Caki2 (cell line): ENCODE data around the gene TBXA2R. TPM values are rescaled to one million over a fixed set of nuclear protein-coding genes. Genes with fewer than 3 reads are reported as not detected.

ENCODE experiments used
- DNase-seq: peaks from one replicate; pipeline ENCODE4 v3.0.0-alpha.2; 2015; ENCODE audit warnings: low read depth
- in situ Hi-C: cut with HindIII; loops from 2 replicates; pipeline ENCODE4 v1.10.0; 2016; ENCODE audit warnings: low sequenced_read_pairs, low pct_unique_long_range_greater_than_20kb, mixed read lengths
- total RNA-seq: library from RNA; depleted of rRNA; stranded (reverse); fragments of >200 nt; shearing (Covaris generic); gene quantifications from 2 replicates; pipeline ENCODE4 v1.2.3, GENCODE V29; 2014; ENCODE audit warnings: low replicate concordance; rRNA removed

Gene TBXA2R
- total RNA-seq, 1 experiment from 2014 or later: 0.98 TPM

DNA sequence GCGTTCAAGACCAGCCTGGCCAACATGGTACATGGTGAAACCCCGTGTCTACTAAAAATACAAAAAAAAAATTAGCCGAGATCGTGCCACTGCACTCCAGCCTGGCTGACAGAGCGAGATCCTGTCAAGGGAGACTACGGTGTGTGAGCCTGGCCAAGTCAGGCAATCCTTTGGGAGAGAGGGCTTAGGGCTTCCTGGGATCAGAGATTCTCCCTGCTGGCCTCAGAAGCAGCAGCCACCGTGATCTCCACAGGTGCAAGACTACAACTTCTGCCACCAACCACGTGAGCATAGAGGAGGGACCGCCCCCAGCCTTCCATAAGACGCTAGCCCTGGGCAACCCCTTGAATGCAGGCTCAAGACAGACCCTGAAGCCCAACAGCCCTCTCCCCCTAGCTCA, 56.9 kb downstream of the TBXA2R start:
- no peak for DNase-seq
- in situ Hi-C loops: no loop called here

DNA sequence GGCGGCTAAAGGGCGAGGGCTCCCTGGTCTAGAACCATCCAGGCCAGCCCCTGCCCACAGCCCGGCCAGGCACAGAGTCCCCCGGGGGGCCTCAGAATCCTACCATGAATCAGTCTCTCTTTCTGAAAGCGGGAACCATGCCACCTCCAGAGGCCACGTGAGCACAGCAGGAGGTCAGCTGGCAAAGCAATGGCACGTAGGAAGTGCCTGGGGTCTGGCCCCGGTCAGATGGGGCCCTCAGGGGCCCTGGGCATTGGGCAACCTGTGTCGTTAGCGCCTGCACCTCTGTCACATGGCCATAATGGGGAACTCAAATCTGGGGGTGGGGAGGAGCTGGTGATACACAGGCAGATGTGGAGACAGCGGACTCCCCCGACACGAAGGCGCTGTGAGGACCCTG, 58.1 kb downstream of the TBXA2R start:
- in situ Hi-C loops: no loop called here

DNA sequence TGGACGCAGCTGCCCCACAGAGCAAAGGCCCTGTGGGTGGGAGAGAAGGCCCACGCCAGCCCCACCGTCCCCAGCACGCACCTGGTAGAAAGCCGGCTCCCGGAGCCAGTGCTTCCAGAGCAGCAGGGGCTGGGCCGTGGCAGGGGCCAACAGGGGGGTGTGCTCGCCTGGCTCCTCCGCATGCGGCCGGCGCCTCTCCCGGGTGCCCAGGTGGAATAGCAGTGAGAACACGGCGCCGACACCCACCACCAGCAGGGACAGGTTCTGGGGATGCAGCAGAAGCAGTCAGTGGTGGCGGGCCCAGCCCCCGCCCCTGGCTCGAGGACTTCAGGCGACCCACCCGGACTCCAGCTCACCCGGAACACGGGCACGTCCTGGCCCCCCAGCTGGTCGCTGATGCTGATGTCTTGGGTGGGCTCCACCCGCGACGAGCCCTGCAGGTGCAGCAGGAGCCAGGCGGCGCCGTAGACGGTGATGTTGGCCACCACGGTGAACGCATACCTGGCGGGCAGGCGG, 58.9 kb downstream of the TBXA2R start:
- DNase-seq: no peak
- in situ Hi-C loops: no loop called here

More for the DNA sequence above, 58.1 kb downstream of the TBXA2R start:
- no peak for DNase-seq

DNA sequence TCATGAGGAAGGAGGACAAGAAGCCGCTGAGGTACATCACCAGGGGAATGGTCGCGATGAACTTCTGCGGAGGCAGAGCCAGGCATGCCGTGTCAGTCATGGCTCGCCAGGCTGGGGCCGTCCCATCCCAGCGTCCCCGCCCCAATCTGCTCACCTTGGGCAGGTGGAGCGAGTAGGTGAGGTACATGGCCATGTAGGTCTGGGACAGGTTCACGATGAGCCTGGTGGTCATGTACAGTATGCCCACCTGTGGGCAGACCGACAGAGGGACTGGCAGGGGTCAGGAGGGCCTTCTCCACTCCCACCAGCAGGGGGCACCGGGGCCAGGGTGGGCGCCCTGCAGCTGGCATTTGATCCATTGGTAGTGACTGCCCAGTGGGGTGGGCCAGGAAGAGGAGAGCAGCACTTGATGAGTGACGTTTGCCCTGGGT, 59.4 kb downstream of the TBXA2R start:
- in situ Hi-C loops: no loop called here
- DNase-seq: no peak

- in situ Hi-C loops: no loop called here
- no peak for DNase-seq
Observed at GRCh38 chr19:3546119-3546518, 60.6 kb downstream of the TBXA2R start.

DNA sequence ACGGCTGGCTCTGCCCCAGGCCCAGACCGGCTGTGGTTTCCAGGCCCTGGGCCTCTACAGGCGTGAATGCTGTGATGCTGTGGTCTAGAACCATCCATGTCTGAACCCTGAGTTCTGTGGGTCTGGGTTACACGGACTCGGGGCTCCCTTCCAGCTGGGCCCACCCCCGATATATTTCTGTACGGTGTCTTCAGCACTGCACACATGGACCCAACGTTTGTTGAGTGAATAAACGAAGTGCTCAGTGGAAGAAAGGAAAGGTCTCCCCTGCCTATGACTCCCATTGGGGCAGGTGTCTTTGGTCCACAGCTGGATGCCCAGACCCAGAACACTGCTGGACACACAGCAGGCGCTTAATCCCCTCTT, 61.0 kb downstream of the TBXA2R start:
- no peak for DNase-seq
- in situ Hi-C loops: no loop called here

- DNase-seq: peak; percentile 34
Observed at GRCh38 chr19:3544742-3545668, 61.7 kb downstream of the TBXA2R start.

More at GRCh38 chr19:3544742-3545668, 61.7 kb downstream of the TBXA2R start:
- in situ Hi-C loops: no loop called here

Other genes starting within 250 kb of the TBXA2R start
- 0.06 and 4.6 TPM in 2 replicates for gene NFIC, start 240.3 kb downstream of the TBXA2R start, total RNA-seq
- not detected in 2 replicates for gene SMIM24, start 126.3 kb downstream of the TBXA2R start, total RNA-seq
- not detected in 2 replicates for gene SMIM44, start 123.4 kb downstream of the TBXA2R start, total RNA-seq
- 19.1 and 34.2 TPM in 2 replicates for gene DOHH, start 106.2 kb downstream of the TBXA2R start, total RNA-seq
- 23.0 and 46.7 TPM in 2 replicates for gene FZR1, start 100.6 kb downstream of the TBXA2R start, total RNA-seq
- gene TEKTIP1, start 67.7 kb downstream of the TBXA2R start, total RNA-seq: not detected in 2 replicates
- 98.9 and 131 TPM in 2 replicates for gene MFSD12, start 49.3 kb downstream of the TBXA2R start, total RNA-seq
- 142 and 164 TPM in 2 replicates for gene HMG20B, start 33.9 kb downstream of the TBXA2R start, total RNA-seq
- gene GIPC3, start 21.4 kb downstream of the TBXA2R start, total RNA-seq: not detected in 2 replicates
- gene CACTIN, start 19.9 kb upstream of the TBXA2R start, total RNA-seq: 19.8 and 29.5 TPM in 2 replicates
- 2.3 and 6.4 TPM in 2 replicates for gene PIP5K1C, start 93.6 kb upstream of the TBXA2R start, total RNA-seq
- 2.7 and 5.0 TPM in 2 replicates for gene TJP3, start 101.5 kb upstream of the TBXA2R start, total RNA-seq
- gene APBA3, start 154.8 kb upstream of the TBXA2R start, total RNA-seq: 26.1 and 29.0 TPM in 2 replicates
- gene MRPL54, start 155.8 kb upstream of the TBXA2R start, total RNA-seq: 15.6 and 26.7 TPM in 2 replicates
- not detected in 2 replicates for gene RAX2, start 165.4 kb upstream of the TBXA2R start, total RNA-seq
- not detected in 2 replicates for gene MATK, start 179.5 kb upstream of the TBXA2R start, total RNA-seq